GM18498 (cell line): ENCODE data around the gene NUDT2.
"Not testable (repeated sequence)": the region's sequence is repeated elsewhere in the genome, so short reads cannot be mapped to it uniquely, and the experiment has no call there.

Experiments
- ATAC-seq: cut with Tn5 transposase; IDR thresholded peaks from one replicate; pipeline ENCODE4 v1.9.1; 2021; ENCODE audit warnings: mild to moderate bottlenecking, moderate library complexity; ENCODE audit not compliant: unreplicated experiment

Gene NUDT2

GRCh38 chr9:34328987-34329832 is at the start of gene NUDT2, which contains the start of gene KIF24:
TSS of gene NUDT2 (plus strand) at chr9:34329569. CDS start at chr9:34339040, 9,471 bp downstream.
TSS of gene KIF24 (minus strand) at chr9:34329268. CDS start at chr9:34311346, 17,922 bp downstream.
- ATAC-seq, result peak; percentile 94

GRCh38 chr9:34282096-34282495 is 47.3 kb upstream of the NUDT2 start:
- no peak for ATAC-seq

- no peak for ATAC-seq
These were observed 40.2 kb upstream of the NUDT2 start for GRCh38 chr9:34289159-34289558.

GRCh38 chr9:34291023-34291422 is 38.3 kb upstream of the NUDT2 start:
- no peak for ATAC-seq

- ATAC-seq, result no peak
These were observed 37.9 kb upstream of the NUDT2 start for GRCh38 chr9:34291423-34291822.

GRCh38 chr9:34292552-34292951 is 36.8 kb upstream of the NUDT2 start:
- no peak for ATAC-seq

GRCh38 chr9:34301064-34301463 is 28.3 kb upstream of the NUDT2 start:
- not testable (repeated sequence) for ATAC-seq

- not testable (repeated sequence) for ATAC-seq
These were observed 21.1 kb upstream of the NUDT2 start for GRCh38 chr9:34308316-34308715.

- ATAC-seq, result no peak
These were observed 19.2 kb upstream of the NUDT2 start for GRCh38 chr9:34310215-34310614.

GRCh38 chr9:34311499-34312185 is 17.7 kb upstream of the NUDT2 start:
- ATAC-seq, result no peak

- ATAC-seq, result no peak
These were observed 11.9 kb upstream of the NUDT2 start for GRCh38 chr9:34317436-34317835.

- ATAC-seq, result no peak
These were observed 11.1 kb upstream of the NUDT2 start for GRCh38 chr9:34318163-34318790.

- ATAC-seq, result no peak
These were observed 7.9 kb upstream of the NUDT2 start for GRCh38 chr9:34321451-34321850.

GRCh38 chr9:34322899-34323591 is 6.3 kb upstream of the NUDT2 start:
- ATAC-seq, result no peak

- no peak for ATAC-seq
These were observed 2.7 kb upstream of the NUDT2 start for GRCh38 chr9:34326690-34327089.

- no peak for ATAC-seq
These were observed 826 bp upstream of the NUDT2 start for GRCh38 chr9:34328500-34328986.

- ATAC-seq, result no peak
These were observed 1.8 kb downstream of the NUDT2 start for GRCh38 chr9:34331196-34331595.

GRCh38 chr9:34332076-34332964 is 3.0 kb downstream of the NUDT2 start:
- no peak for ATAC-seq

- ATAC-seq, result no peak
These were observed 4.5 kb downstream of the NUDT2 start for GRCh38 chr9:34333836-34334235.

- no peak for ATAC-seq
These were observed 5.0 kb downstream of the NUDT2 start for GRCh38 chr9:34334337-34334824.
